Osteoblast (primary cell): ENCODE results near the gene PRPH. TPM values are rescaled to one million over a fixed set of nuclear protein-coding genes. Genes with fewer than 3 reads are reported as not detected.
"Not testable (repeated sequence)": the region's sequence is repeated elsewhere in the genome, so short reads cannot be mapped to it uniquely, and the experiment has no call there.

ENCODE experiments used
- DNase-seq: peaks from one replicate; pipeline ENCODE4 v3.0.0; 2011; ENCODE audit warnings: low spot score, mixed read lengths; ENCODE audit not compliant: insufficient read length; ENCODE audit errors: missing footprints
- H2AFZ ChIP-seq: 2 replicates; pipeline ENCODE4 v1.6.0; 2011; ENCODE audit warnings: mild to moderate bottlenecking, low read length
- H3K27ac ChIP-seq: 2 replicates; pipeline ENCODE4 v1.5.1; 2011; ENCODE audit warnings: mild to moderate bottlenecking, low read depth, low read length, moderate library complexity
- H3K27me3 ChIP-seq: 2 replicates; pipeline ENCODE4 v1.6.0; 2012; ENCODE audit warnings: mild to moderate bottlenecking, control low read depth, inconsistent platforms, low read length, moderate library complexity; ENCODE audit not compliant: insufficient read depth
- H3K36me3 ChIP-seq: 2 replicates; pipeline ENCODE4 v1.5.1; 2011; ENCODE audit warnings: mild to moderate bottlenecking, low read length, control low read depth, moderate library complexity; ENCODE audit not compliant: insufficient read depth
- H3K4me1 ChIP-seq: 2 replicates; pipeline ENCODE4 v1.5.1; 2011; ENCODE audit warnings: mild to moderate bottlenecking, low read length, control low read depth, moderate library complexity; ENCODE audit not compliant: insufficient read depth
- H3K4me2 ChIP-seq: 2 replicates; pipeline ENCODE4 v1.6.0; 2011; ENCODE audit warnings: mild to moderate bottlenecking, low read length; ENCODE audit not compliant: insufficient read depth
- H3K4me3 ChIP-seq: fragments of 200-600 bp; sonication (generic); 3 replicates; pipeline ENCODE4 v1.5.1; 2012; ENCODE audit warnings: mild to moderate bottlenecking, low read length, inconsistent platforms; ENCODE audit not compliant: insufficient read depth
- H3K79me2 ChIP-seq: 2 replicates; pipeline ENCODE4 v1.6.0; 2012; ENCODE audit warnings: mild to moderate bottlenecking, low read length, control low read depth, inconsistent platforms; ENCODE audit not compliant: insufficient read depth
- H3K9me3 ChIP-seq: 2 replicates; pipeline ENCODE4 v1.5.1; 2011; ENCODE audit warnings: low read depth, low read length, control low read depth
- H4K20me1 ChIP-seq: 2 replicates; pipeline ENCODE4 v1.6.0; 2012; ENCODE audit warnings: mild to moderate bottlenecking, low read length, control low read depth; ENCODE audit not compliant: insufficient read depth
- total RNA-seq: library from RNA; depleted of rRNA; stranded (reverse); fragments of >200 nt; gene quantifications from 2 replicates; pipeline ENCODE4 v1.2.3, GENCODE V29; 2012
- TF ChIP-seq, protein P1 (sequence below): IDR thresholded peaks from 2 replicates; pipeline ENCODE4 v1.5.1; 2011; ENCODE audit warnings: mild to moderate bottlenecking, low read depth, low read length, moderate library complexity; ENCODE audit errors: extremely low read depth

Gene PRPH
- under 0.01 TPM in 1 of 2 replicates, not detected in the other for total RNA-seq

DNA sequence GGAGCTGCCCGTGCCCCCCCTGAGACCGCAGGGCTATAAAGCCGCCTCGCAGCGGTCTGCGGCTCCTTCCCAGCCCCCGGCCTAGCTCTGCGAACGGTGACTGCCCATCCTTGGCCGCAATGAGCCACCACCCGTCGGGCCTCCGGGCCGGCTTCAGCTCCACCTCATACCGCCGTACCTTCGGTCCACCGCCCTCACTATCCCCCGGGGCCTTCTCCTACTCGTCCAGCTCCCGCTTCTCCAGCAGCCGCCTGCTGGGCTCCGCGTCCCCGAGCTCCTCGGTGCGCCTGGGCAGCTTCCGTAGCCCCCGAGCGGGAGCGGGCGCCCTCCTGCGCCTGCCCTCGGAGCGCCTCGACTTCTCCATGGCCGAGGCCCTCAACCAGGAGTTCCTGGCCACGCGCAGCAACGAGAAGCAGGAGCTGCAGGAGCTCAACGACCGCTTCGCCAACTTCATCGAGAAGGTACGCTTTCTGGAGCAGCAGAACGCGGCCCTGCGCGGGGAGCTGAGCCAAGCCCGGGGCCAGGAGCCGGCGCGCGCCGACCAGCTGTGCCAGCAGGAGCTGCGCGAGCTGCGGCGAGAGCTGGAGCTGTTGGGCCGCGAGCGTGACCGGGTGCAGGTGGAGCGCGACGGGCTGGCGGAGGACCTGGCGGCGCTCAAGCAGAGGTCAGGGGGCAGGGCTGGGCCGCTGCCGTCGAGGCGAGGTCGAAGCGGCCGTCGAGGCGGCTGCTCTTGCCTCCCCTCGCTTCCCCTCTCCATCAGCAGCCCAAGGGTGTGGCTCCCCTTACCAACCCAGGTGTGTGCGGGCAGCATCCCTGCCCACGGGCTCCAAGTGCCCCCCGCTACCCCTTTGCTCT lies at the start of gene PRPH:
TSS of gene PRPH (plus strand) at position 66 of the 855 bp plus-strand sequence. CDS start at position 120, 54 bp downstream.
- DNase-seq = peak; percentile 56
- H3K79me2 ChIP-seq = no peaks in the 10 kb centered on the region
- no peak within 1 kb of the TSS for H3K4me3 ChIP-seq
- H3K36me3 ChIP-seq = no peaks in the 10 kb centered on the region
- H3K27ac ChIP-seq = no peak within 1 kb of the TSS
- no peaks in the 10 kb centered on the region for H4K20me1 ChIP-seq
- no peaks in the 10 kb centered on the region for H3K4me1 ChIP-seq
- H2AFZ ChIP-seq = no peak within 1 kb of the TSS
- TF ChIP-seq, protein P1, sequence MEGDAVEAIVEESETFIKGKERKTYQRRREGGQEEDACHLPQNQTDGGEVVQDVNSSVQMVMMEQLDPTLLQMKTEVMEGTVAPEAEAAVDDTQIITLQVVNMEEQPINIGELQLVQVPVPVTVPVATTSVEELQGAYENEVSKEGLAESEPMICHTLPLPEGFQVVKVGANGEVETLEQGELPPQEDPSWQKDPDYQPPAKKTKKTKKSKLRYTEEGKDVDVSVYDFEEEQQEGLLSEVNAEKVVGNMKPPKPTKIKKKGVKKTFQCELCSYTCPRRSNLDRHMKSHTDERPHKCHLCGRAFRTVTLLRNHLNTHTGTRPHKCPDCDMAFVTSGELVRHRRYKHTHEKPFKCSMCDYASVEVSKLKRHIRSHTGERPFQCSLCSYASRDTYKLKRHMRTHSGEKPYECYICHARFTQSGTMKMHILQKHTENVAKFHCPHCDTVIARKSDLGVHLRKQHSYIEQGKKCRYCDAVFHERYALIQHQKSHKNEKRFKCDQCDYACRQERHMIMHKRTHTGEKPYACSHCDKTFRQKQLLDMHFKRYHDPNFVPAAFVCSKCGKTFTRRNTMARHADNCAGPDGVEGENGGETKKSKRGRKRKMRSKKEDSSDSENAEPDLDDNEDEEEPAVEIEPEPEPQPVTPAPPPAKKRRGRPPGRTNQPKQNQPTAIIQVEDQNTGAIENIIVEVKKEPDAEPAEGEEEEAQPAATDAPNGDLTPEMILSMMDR = no peak
- H3K27me3 ChIP-seq = peaks cover 49% of the 10 kb centered on the region
- no peaks in the 10 kb centered on the region for H3K9me3 ChIP-seq
- H3K4me2 ChIP-seq = no peak within 1 kb of the TSS

DNA sequence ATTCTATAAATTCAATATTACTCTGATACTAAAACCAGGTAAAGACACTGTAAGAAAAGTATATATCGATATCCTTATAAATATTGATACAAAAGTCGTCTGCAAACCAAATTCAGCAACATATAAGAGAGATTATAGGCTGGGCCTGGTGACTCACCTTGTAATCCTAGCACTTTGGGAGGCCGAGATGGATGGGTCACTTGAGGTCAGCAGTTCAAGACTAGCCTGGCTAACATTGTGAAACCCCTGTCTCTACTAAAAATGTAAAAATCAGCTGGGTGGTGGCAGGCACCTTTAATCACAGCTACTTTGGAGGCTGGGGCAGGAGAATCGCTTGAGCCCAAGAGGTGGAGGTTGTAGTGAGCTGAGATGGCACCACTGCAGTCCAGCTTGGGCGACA lies 43.6 kb upstream of the PRPH start:
- no peaks in the 10 kb centered on the region for H3K36me3 ChIP-seq
- no peak for DNase-seq
- no peak overlapping the region for H3K4me3 ChIP-seq
- H3K27ac ChIP-seq = no peak overlapping the region
- H3K79me2 ChIP-seq = no peaks in the 10 kb centered on the region
- H4K20me1 ChIP-seq = no peaks in the 10 kb centered on the region
- H3K27me3 ChIP-seq = no peaks in the 10 kb centered on the region
- no peak overlapping the region for H2AFZ ChIP-seq
- H3K9me3 ChIP-seq = no peaks in the 10 kb centered on the region
- peaks cover 4% of the 10 kb centered on the region for H3K4me1 ChIP-seq
- TF ChIP-seq, protein P1 = no peak
- H3K4me2 ChIP-seq = no peak overlapping the region

DNA sequence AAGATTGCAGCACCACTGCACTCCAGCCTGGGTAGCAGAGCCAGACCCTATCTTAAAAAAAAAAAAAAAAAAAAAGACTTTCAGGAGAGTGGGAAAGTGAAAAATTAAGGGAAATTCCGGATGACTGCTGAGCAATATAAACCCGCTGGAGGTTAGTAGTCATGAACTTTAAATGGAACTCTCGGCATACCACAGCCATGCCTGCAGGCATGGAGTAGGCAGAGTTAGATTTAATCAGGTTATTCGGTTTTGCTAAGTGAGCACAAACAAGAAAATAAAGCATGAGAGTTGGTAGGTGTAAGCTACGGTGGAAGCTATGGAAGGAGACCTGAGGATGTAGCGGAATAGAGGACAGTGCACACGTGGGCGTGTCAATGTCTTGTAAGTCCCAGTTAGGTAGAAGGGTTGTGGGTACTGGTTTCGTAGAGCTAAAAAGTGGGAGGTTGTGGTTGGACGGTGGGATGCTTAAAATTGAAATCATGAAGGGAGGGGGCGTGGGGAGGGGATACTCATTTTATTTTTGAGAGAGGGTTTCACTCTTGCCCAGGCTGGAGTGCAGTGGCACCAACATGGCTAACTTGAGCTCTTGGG lies 41.8 kb upstream of the PRPH start:
- no peak overlapping the region for H3K27ac ChIP-seq
- no peak for DNase-seq
- H2AFZ ChIP-seq = no peak overlapping the region
- no peaks in the 10 kb centered on the region for H3K36me3 ChIP-seq
- no peak overlapping the region for H3K4me3 ChIP-seq
- H3K4me2 ChIP-seq = no peak overlapping the region
- TF ChIP-seq, protein P1 = no peak
- no peaks in the 10 kb centered on the region for H3K27me3 ChIP-seq
- H3K79me2 ChIP-seq = no peaks in the 10 kb centered on the region
- no peaks in the 10 kb centered on the region for H4K20me1 ChIP-seq
- H3K4me1 ChIP-seq = peaks cover 4% of the 10 kb centered on the region
- no peaks in the 10 kb centered on the region for H3K9me3 ChIP-seq

DNA sequence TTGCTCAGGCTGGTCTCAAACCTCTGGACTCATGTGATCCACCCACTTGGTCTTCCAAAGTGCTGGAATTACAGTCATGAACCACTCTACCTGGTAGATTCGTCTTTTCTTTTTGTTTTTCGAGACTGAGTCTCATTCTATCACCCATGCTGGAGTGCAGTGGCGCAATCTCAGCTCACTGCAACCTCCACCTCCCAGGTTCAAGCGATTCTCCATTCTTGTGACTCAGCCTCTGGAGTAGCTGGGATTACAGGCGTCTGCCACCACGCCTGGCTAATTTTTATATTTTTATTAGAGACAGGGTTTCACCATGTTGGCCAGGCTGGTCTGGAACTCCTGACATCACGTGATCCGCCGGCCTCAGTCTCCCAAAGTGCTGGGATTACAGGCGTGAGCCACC lies 39.5 kb upstream of the PRPH start:
- not testable (repeated sequence) for H3K36me3 ChIP-seq, H4K20me1 ChIP-seq, H3K4me3 ChIP-seq, H3K79me2 ChIP-seq, H3K27me3 ChIP-seq, H3K9me3 ChIP-seq, H2AFZ ChIP-seq, DNase-seq, H3K27ac ChIP-seq, H3K4me2 ChIP-seq
- peaks cover 17% of the 10 kb centered on the region for H3K4me1 ChIP-seq
